GM18520 (cell line): ENCODE measurements around the gene SERPINA9.
"Not testable (repeated sequence)": the region's sequence is repeated elsewhere in the genome, so short reads cannot be mapped to it uniquely, and the experiment has no call there.

Experiments used
- ATAC-seq: cut with Tn5 transposase; IDR thresholded peaks from one replicate; pipeline ENCODE4 v1.9.1; 2021; ENCODE audit not compliant: unreplicated experiment

SERPINA9 gene

GRCh38 chr14:94476023-94476422 is at the start of gene SERPINA9:
TSS of gene SERPINA9 (minus strand) at chr14:94476197. CDS start at chr14:94469840, 6,357 bp downstream.
- ATAC-seq, result no peak

- ATAC-seq, result no peak
Observed at GRCh38 chr14:94524093-94524492, 48.1 kb upstream of the SERPINA9 start.

- ATAC-seq, result no peak
Observed at GRCh38 chr14:94523265-94523664, 47.3 kb upstream of the SERPINA9 start.

- ATAC-seq, result no peak
Observed at GRCh38 chr14:94522115-94522724, 46.2 kb upstream of the SERPINA9 start.

- no peak for ATAC-seq
Observed at GRCh38 chr14:94521375-94522114, 45.5 kb upstream of the SERPINA9 start.

GRCh38 chr14:94517641-94518257 is 41.8 kb upstream of the SERPINA9 start:
- ATAC-seq, result no peak

GRCh38 chr14:94517248-94517640 is 41.2 kb upstream of the SERPINA9 start:
- no peak for ATAC-seq

- ATAC-seq, result no peak
Observed at GRCh38 chr14:94515856-94516255, 39.9 kb upstream of the SERPINA9 start.

GRCh38 chr14:94515426-94515825 is 39.4 kb upstream of the SERPINA9 start:
- ATAC-seq, result no peak

- no peak for ATAC-seq
Observed at GRCh38 chr14:94514351-94514750, 38.4 kb upstream of the SERPINA9 start.

- ATAC-seq, result not testable (repeated sequence)
Observed at GRCh38 chr14:94510481-94510880, 34.5 kb upstream of the SERPINA9 start.

GRCh38 chr14:94509356-94509755 is 33.4 kb upstream of the SERPINA9 start, which contains the start of gene SERPINA12:
TSS of gene SERPINA12 (minus strand) at chr14:94509469. CDS start at chr14:94498397, 11,072 bp downstream.
- ATAC-seq, result no peak

- ATAC-seq, result no peak
Observed at GRCh38 chr14:94505641-94506040, 29.6 kb upstream of the SERPINA9 start.

GRCh38 chr14:94505206-94505605 is 29.2 kb upstream of the SERPINA9 start:
- ATAC-seq, result no peak

- ATAC-seq, result no peak
Observed at GRCh38 chr14:94501588-94502516, 25.9 kb upstream of the SERPINA9 start.

GRCh38 chr14:94500264-94500663 is 24.3 kb upstream of the SERPINA9 start:
- no peak for ATAC-seq

GRCh38 chr14:94499673-94500072 is 23.7 kb upstream of the SERPINA9 start:
- ATAC-seq, result no peak

GRCh38 chr14:94498215-94498614 is 22.2 kb upstream of the SERPINA9 start:
- no peak for ATAC-seq

GRCh38 chr14:94494085-94494484 is 18.1 kb upstream of the SERPINA9 start:
- ATAC-seq, result no peak

- ATAC-seq, result no peak
Observed at GRCh38 chr14:94491511-94491910, 15.5 kb upstream of the SERPINA9 start.

GRCh38 chr14:94489336-94489735 is 13.3 kb upstream of the SERPINA9 start:
- ATAC-seq, result no peak
